HEK293 (cell line): ENCODE data around the gene PAPSS2.
"Not testable (repeated sequence)": the region's sequence is repeated elsewhere in the genome, so short reads cannot be mapped to it uniquely, and the experiment has no call there.

Experiments used
- CTCF ChIA-PET: fragments of 350-600 bp; formaldehyde crosslinking; extraction: SDS; loops from one replicate; lab custom pipeline; 2021; ENCODE audit warnings: antibody characterized with exemption; lab: Yijun Ruan, JAX
- POLR2A ChIA-PET: fragments of 300-600 bp; formaldehyde crosslinking; extraction: SDS; loops from one replicate; lab custom pipeline; 2020; ENCODE audit warnings: antibody characterized with exemption, inconsistent platforms; lab: Yijun Ruan, JAX
- H3K27ac ChIP-seq: fragments of 200-500 bp; sonication (Bioruptor generic); 2 replicates; pipeline ENCODE4 v1.5.1; 2014; ENCODE audit warnings: low read depth, low read length, control low read depth, inconsistent platforms; ENCODE audit errors: extremely low read depth
- H3K36me3 ChIP-seq, 2 experiments: fragments of 200-500 bp in 1 of 2; sonication (Bioruptor generic) in 1 of 2; 1 replicate in 1 of 2; 2 replicates in 1 of 2; pipeline ENCODE4 v1.5.1; 2014 to 2017; ENCODE audit warnings: inconsistent platforms in 2 of 2, low read length in 2 of 2; ENCODE audit not compliant: control insufficient read depth in 2 of 2, insufficient read depth in 1 of 2
- H3K4me1 ChIP-seq: fragments of 200-500 bp; sonication (Bioruptor generic); 2 replicates; pipeline ENCODE4 v1.5.1; 2014; ENCODE audit warnings: mild to moderate bottlenecking, low read length, inconsistent platforms; ENCODE audit not compliant: control insufficient read depth, insufficient read depth
- H3K4me3 ChIP-seq: 2 replicates; pipeline ENCODE4 v1.5.1; 2011; ENCODE audit warnings: low read depth, mild to moderate bottlenecking, control low read depth, low read length, moderate library complexity
- H3K9me3 ChIP-seq: fragments of 200-500 bp; sonication (Bioruptor generic); 2 replicates; pipeline ENCODE4 v1.5.1; 2014; ENCODE audit warnings: low read depth, low read length, inconsistent platforms; ENCODE audit not compliant: control insufficient read depth, insufficient read depth
- BCL11A ChIP-seq: fragments of 450-650 bp; formaldehyde crosslinking; IDR thresholded peaks from 2 replicates; pipeline ENCODE4 v1.5.1; 2016; ENCODE audit warnings: low read depth, missing biosample characterization, missing genetic modification characterization
- PRDM1 ChIP-seq: fragments of 450-650 bp; formaldehyde crosslinking; IDR thresholded peaks from 2 replicates; pipeline ENCODE4; 2016; ENCODE audit warnings: missing biosample characterization, missing genetic modification characterization
- REPIN1 ChIP-seq: fragments of 450-650 bp; formaldehyde crosslinking; IDR thresholded peaks from 2 replicates; pipeline ENCODE4 v1.5.1; 2017; ENCODE audit warnings: missing biosample characterization, missing genetic modification characterization, low read depth
- SCRT2 ChIP-seq: fragments of 450-650 bp; formaldehyde crosslinking; IDR thresholded peaks from 2 replicates; pipeline ENCODE4 v1.5.1; 2016; ENCODE audit warnings: missing biosample characterization, missing genetic modification characterization
- TRIM28 ChIP-seq: IDR thresholded peaks from 2 replicates; pipeline ENCODE4 v1.6.1; 2011; ENCODE audit warnings: low read length, control low read depth, borderline replicate concordance
- ZBTB49 ChIP-seq: fragments of 450-650 bp; formaldehyde crosslinking; IDR thresholded peaks from 2 replicates; pipeline ENCODE4 v1.5.1; 2016; ENCODE audit warnings: missing biosample characterization, missing genetic modification characterization, low read depth
- ZNF121 ChIP-seq: fragments of 450-650 bp; formaldehyde crosslinking; IDR thresholded peaks from 2 replicates; pipeline ENCODE4 v1.5.1; 2016; ENCODE audit warnings: missing biosample characterization, missing genetic modification characterization
- ZNF146 ChIP-seq: fragments of 450-650 bp; formaldehyde crosslinking; IDR thresholded peaks from 2 replicates; pipeline ENCODE4 v1.5.1; 2016; ENCODE audit warnings: missing biosample characterization, missing genetic modification characterization
- ZNF280D ChIP-seq: fragments of 450-650 bp; formaldehyde crosslinking; IDR thresholded peaks from 2 replicates; pipeline ENCODE4 v1.5.1; 2016; ENCODE audit warnings: missing biosample characterization, missing genetic modification characterization
- ZNF473 ChIP-seq: fragments of 450-650 bp; formaldehyde crosslinking; IDR thresholded peaks from 2 replicates; pipeline ENCODE4 v1.5.1; 2017; ENCODE audit warnings: missing biosample characterization, missing genetic modification characterization
- ZNF544 ChIP-seq: fragments of 450-650 bp; formaldehyde crosslinking; IDR thresholded peaks from 2 replicates; pipeline ENCODE4 v1.5.0; 2017; ENCODE audit warnings: missing biosample characterization, missing genetic modification characterization
- ZNF555 ChIP-seq: fragments of 450-650 bp; formaldehyde crosslinking; conservative IDR thresholded peaks from 2 replicates; pipeline ENCODE4 v1.5.1; 2017; ENCODE audit warnings: missing biosample characterization, mild to moderate bottlenecking, missing genetic modification characterization, inconsistent platforms
- ZNF558 ChIP-seq: fragments of 450-650 bp; formaldehyde crosslinking; IDR thresholded peaks from 2 replicates; pipeline ENCODE4 v1.5.1; 2016; ENCODE audit warnings: missing biosample characterization, missing genetic modification characterization
- ZNF580 ChIP-seq: fragments of 450-650 bp; formaldehyde crosslinking; IDR thresholded peaks from 2 replicates; pipeline ENCODE4 v1.5.1; 2016; ENCODE audit warnings: missing biosample characterization, missing genetic modification characterization
- ZNF621 ChIP-seq: fragments of 450-650 bp; formaldehyde crosslinking; IDR thresholded peaks from 2 replicates; pipeline ENCODE4 v1.5.1; 2017; ENCODE audit warnings: missing biosample characterization, missing genetic modification characterization
- ZNF701 ChIP-seq: fragments of 450-650 bp; formaldehyde crosslinking; IDR thresholded peaks from 2 replicates; pipeline ENCODE4 v1.5.1; 2016; ENCODE audit warnings: missing biosample characterization, missing genetic modification characterization
- ZNF785 ChIP-seq: fragments of 450-650 bp; formaldehyde crosslinking; IDR thresholded peaks from 2 replicates; pipeline ENCODE4 v1.5.1; 2016; ENCODE audit warnings: missing biosample characterization, missing genetic modification characterization
- ZSCAN23 ChIP-seq: fragments of 450-650 bp; formaldehyde crosslinking; IDR thresholded peaks from 2 replicates; pipeline ENCODE4 v1.5.1; 2016; ENCODE audit warnings: missing biosample characterization, missing genetic modification characterization
- ZSCAN30 ChIP-seq: fragments of 450-650 bp; IDR thresholded peaks from 2 replicates; pipeline ENCODE4 v1.5.1; 2018; ENCODE audit warnings: missing biosample characterization, mild to moderate bottlenecking, missing genetic modification characterization, moderate library complexity

The PAPSS2 gene

GRCh38 chr10:87744606-87745005 lies 84.9 kb downstream of the PAPSS2 start:
- POLR2A ChIA-PET: no interaction called here
- CTCF ChIA-PET: no interaction called here
- H3K27ac ChIP-seq: no peak overlapping the region
- no peak overlapping the region for H3K4me3 ChIP-seq
- peaks cover 0 to 22% of the 10 kb centered on the region in 2 experiments; a peak in 2 of 3 replicates for H3K36me3 ChIP-seq
- no peak for TF ChIP-seq TRIM28
- H3K4me1 ChIP-seq: no peaks in the 10 kb centered on the region
- H3K9me3 ChIP-seq: no peaks in the 10 kb centered on the region

GRCh38 chr10:87746911-87747310 lies 87.2 kb downstream of the PAPSS2 start:
- Histone ChIP-seq H3K4me1 (no peaks in the 10 kb centered on the region), H3K27ac (no peak overlapping the region), H3K9me3 (no peaks in the 10 kb centered on the region), H3K4me3 (no peak overlapping the region), H3K36me3 (peaks cover 0 to 23% of the 10 kb centered on the region in 2 experiments; a peak in 2 of 3 replicates)
- POLR2A ChIA-PET: no interaction called here
- CTCF ChIA-PET: no interaction called here
- TF ChIP-seq ZSCAN23 (tag by site-specific recombination) (no peak), ZNF558 (tag by site-specific recombination) (no peak), ZNF544 (no peak), REPIN1 (tag by site-specific recombination) (no peak)

- CTCF ChIA-PET: interaction anchor here (0.6 to 0.7 kb wide), 2 partner anchors 103 to 332 kb away, joined by 3 to 4 read pairs; no protein-coding TSS in a partner anchor
- H3K4me3 ChIP-seq, POLR2A ChIA-PET, H3K9me3 ChIP-seq: not testable (repeated sequence)
- peaks cover 10 to 31% of the 10 kb centered on the region in 2 experiments for H3K36me3 ChIP-seq
- TF ChIP-seq ZNF580 (tag by site-specific recombination): 0 out of 2 replicates have a peak, but pooled peaks have one; percentile 62
- 0 out of 2 replicates have a peak, but pooled peaks have one; percentile 16 for TF ChIP-seq ZSCAN30 (tag by site-specific recombination)
- peak; percentile 99 for TF ChIP-seq ZNF146 (tag by site-specific recombination)
- TF ChIP-seq, all 188 proteins: peak for 3; not testable (repeated sequence) for 185
- not testable (repeated sequence) for H3K4me1 ChIP-seq, H3K27ac ChIP-seq
Observed at GRCh38 chr10:87748244-87748643, 88.6 kb downstream of the PAPSS2 start.

- peak; percentile 53; the same call in 1 of the 2 replicates for TF ChIP-seq SCRT2 (tag by site-specific recombination)
- TF ChIP-seq ZNF701: no peak
- Histone ChIP-seq H3K4me1 (no peaks in the 10 kb centered on the region), H3K36me3 (peaks cover 16 to 31% of the 10 kb centered on the region in 2 experiments), H3K4me3 (no peak overlapping the region), H3K9me3 (no peaks in the 10 kb centered on the region), H3K27ac (no peak overlapping the region)
- POLR2A ChIA-PET: no interaction called here
- CTCF ChIA-PET: interaction anchor here (0.5 to 0.6 kb wide), 2 partner anchors 14 to 811 kb away, joined by 3 to 4 read pairs; no protein-coding TSS in a partner anchor
Observed at GRCh38 chr10:87750001-87750671, 90.5 kb downstream of the PAPSS2 start.

GRCh38 chr10:87750817-87751216 lies 91.1 kb downstream of the PAPSS2 start:
- CTCF ChIA-PET: interaction anchor here (0.6 to 1.5 kb wide), 2 partner anchors 21 to 25 kb away, joined by 4 to 5 read pairs; no protein-coding TSS in a partner anchor
- no peaks in the 10 kb centered on the region for H3K9me3 ChIP-seq
- H3K4me3 ChIP-seq: no peak overlapping the region
- H3K36me3 ChIP-seq: peaks cover 21 to 27% of the 10 kb centered on the region in 2 experiments
- POLR2A ChIA-PET: interaction anchor here (1.4 kb wide), 1 partner anchor 14 kb away, joined by 3 read pairs; no protein-coding TSS in a partner anchor
- H3K27ac ChIP-seq: no peak overlapping the region
- H3K4me1 ChIP-seq: no peaks in the 10 kb centered on the region
- TF ChIP-seq ZNF621 (tag by site-specific recombination) (no peak), BCL11A (tag by site-specific recombination) (no peak), ZNF121 (no peak), ZNF555 (tag by site-specific recombination) (no peak), ZBTB49 (tag by site-specific recombination) (no peak), PRDM1 (tag by site-specific recombination) (no peak), ZNF280D (no peak), ZNF558 (tag by site-specific recombination) (no peak), ZNF785 (tag by site-specific recombination) (no peak), ZNF473 (tag by site-specific recombination) (no peak)
